Endometrial microvascular endothelial cells (primary cell): Measurements from ENCODE around the gene CYP26A1. TPM values are rescaled to one million over a fixed set of nuclear protein-coding genes. Genes with fewer than 3 reads are reported as not detected.

Experiments
- in situ Hi-C: cut with HindIII; loops from 2 replicates; pipeline ENCODE4 v1.10.0; 2017; ENCODE audit warnings: low sequenced_read_pairs, low pct_unique_long_range_greater_than_20kb; ENCODE audit errors: inconsistent ontology term
- total RNA-seq: library from RNA; depleted of rRNA; stranded (reverse); fragments of >200 nt; gene quantifications from one replicate; pipeline ENCODE4 v1.2.3, GENCODE V29; 2015; ENCODE audit errors: inconsistent ontology term

Gene CYP26A1
- total RNA-seq = 0.46 TPM

DNA sequence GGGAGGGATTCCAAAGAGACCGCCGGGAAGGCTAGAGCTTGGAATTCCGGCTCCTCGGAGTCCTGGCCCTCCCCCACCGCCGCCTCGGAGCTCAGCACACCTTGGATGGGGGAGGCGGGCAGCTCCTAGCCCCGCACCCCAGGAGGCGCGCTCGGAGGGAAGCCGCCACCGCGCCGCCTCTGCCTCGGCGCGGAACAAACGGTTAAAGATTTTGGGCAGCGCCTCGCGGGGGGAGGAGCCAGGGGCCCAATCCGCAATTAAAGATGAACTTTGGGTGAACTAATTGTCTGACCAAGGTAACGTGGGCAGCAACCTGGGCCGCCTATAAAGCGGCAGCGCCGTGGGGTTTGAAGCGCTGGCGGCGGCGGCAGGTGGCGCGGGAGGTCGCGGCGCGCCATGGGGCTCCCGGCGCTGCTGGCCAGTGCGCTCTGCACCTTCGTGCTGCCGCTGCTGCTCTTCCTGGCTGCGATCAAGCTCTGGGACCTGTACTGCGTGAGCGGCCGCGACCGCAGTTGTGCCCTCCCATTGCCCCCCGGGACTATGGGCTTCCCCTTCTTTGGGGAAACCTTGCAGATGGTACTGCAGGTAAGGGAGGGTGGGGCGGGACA is at the start of gene CYP26A1:
Gene CYP26A1 (plus strand): TSS at position 355 of the 608 bp plus-strand sequence. CDS start 42 bp downstream, at position 397.
- in situ Hi-C loops = no loop called here

- in situ Hi-C loops = no loop called here
Measured at GRCh38 chr10:93026072-93026471, 47.6 kb upstream of the CYP26A1 start.

DNA sequence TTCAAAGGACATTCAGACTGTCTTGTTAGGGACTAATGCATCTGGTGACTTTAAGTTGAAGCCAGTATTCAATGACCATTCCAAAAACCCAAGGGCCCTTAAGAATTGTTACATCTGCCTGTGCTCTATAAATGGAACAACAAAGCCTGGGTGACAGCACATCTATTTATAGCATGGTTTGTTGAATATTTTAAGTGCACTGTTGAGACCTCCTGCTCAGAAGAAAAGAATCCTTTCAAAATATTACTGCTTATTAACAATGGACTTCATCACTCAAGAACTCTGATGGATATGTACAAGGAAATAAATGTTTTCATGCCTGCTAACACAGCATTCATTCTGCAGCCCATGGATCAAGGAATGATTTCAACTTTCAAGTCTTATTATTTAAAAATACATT is 46.2 kb upstream of the CYP26A1 start:
- in situ Hi-C loops = no loop called here

DNA sequence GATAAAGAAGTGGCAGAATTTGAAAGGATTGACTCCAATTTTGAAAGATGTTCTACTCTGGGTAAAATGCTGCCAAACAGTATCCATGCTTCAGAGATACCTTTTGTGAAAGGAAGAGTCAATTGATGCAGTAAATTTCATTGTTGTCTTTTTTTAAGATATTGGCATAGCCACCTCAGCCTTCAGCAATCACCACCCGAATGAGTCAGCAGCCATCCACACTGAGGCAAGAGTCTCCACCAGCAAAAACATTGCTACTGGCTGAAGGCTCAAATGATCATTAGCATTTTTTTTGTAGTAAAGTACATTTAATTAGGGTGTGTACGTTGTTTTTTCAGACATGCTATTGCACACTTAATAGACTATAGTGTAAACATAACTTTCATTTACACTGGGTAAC is 44.8 kb upstream of the CYP26A1 start:
- in situ Hi-C loops = no loop called here

DNA sequence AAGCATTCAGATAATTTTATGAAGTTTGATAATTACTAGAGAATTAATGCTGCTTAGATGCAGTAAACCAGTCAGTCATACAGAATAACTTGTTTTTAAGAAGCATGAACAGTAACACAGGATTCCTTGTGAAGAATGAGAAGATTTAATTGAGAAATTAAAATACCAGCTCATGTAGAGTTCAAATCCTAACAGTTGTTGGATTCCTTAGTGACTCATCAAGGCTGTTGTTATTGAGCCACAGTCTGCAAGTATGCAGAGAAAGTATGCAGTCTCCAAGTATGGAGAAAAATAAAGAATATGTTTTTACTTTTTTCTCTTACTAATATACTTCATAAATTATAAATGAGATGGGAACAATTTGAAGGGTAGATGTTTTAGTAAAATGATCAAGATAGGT is 43.3 kb upstream of the CYP26A1 start:
- in situ Hi-C loops = no loop called here

DNA sequence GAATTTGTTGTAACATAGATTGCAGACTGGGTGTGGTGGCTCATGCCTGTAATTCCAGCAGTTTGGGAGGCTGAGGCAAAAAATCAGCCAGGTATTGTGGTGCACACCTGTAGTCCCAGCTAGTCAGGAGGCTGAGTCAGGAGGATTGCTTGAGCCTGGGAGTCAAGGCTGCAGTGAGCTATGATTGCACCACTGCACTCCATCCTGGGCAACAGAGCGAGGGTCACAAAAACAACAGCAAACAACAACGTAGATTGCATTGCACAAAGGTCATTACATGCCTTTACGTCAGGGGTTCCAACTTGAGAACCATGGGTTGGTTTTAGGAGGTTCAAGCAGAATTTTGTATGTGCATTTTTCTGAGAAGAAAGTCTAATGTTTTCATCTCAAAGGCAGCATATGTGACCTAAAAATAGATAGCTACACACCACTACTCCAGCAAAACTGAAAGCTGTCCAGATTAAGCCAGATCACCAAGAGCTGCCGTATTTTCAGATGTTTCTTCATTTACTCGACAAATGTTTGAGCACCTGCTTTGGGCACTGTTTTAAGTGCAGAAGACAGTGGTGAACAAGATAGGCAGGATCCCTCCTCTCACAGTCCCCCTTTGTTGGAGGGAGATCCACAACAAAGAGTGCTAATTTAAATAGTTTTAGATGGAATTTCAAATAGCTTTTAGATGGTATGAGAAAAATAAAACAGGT is 41.4 kb upstream of the CYP26A1 start:
- in situ Hi-C loops = no loop called here

DNA sequence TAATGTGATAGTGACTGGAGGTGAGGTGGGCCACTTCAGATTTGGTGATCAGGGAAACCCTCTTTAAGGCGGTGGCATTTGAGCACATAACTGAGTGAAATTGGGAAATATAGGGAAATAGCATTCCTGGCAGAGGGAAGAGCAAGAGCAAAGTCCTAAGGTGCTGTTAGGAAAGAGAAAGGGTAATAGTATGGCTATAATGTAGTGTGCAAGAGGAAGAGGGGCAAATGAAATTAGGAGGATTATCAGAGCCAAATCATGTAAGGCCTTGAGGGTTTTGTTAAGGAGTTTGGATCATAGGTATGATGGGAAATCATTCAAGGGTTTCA is 40.9 kb upstream of the CYP26A1 start:
- in situ Hi-C loops = no loop called here

DNA sequence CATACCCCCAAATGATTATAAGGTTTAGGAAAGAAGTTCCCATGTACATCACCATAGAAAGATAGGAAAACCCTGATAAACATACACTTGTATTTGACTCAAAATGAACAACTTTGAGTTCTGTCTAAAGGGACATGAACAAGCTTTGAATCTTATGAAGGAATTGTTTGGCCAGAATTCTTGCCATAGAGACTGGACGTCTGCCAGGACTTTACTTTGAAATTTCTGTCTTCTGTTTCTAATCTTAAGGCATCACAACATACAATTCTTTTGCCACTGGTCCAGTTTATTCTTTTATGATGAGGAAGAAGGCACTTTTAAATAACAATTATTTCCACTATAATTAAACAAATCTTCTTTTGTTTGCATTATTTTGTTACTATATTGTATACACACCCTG is 39.3 kb upstream of the CYP26A1 start:
- in situ Hi-C loops = no loop called here

- in situ Hi-C loops = no loop called here
Measured at GRCh38 chr10:93039110-93039509, 34.6 kb upstream of the CYP26A1 start.

- in situ Hi-C loops = no loop called here
Measured at GRCh38 chr10:93039721-93040120, 34.0 kb upstream of the CYP26A1 start.

DNA sequence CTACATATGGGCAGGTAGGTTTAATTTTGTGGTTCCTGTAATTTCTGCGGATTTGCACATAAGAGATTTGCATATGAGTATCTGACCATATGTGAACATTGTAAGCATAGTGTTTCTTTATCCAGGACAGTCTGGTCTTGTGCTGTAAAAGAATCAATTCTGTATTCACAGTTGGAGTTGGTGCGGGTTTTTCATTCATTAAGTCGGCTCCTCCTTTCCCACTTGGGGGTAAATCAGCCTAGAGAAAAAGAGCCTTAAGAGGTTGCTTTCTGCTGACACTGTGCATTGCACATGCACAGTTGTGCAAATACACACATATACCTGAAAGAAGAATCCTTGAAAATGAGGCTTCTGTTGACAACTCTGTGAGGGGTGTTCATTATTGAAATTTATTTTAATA is 19.2 kb upstream of the CYP26A1 start:
- in situ Hi-C loops = no loop called here

- in situ Hi-C loops = no loop called here
Measured at GRCh38 chr10:93058139-93058538, 15.6 kb upstream of the CYP26A1 start.

- in situ Hi-C loops = no loop called here
Measured at GRCh38 chr10:93059975-93060886, 13.5 kb upstream of the CYP26A1 start, which contains the start of gene CYP26C1. TSS of gene CYP26C1 (plus strand) at chr10:93060798. CDS start at chr10:93061264, 466 bp downstream.

GRCh38 chr10:93060887-93061593 is 12.7 kb upstream of the CYP26A1 start:
- in situ Hi-C loops = no loop called here

DNA sequence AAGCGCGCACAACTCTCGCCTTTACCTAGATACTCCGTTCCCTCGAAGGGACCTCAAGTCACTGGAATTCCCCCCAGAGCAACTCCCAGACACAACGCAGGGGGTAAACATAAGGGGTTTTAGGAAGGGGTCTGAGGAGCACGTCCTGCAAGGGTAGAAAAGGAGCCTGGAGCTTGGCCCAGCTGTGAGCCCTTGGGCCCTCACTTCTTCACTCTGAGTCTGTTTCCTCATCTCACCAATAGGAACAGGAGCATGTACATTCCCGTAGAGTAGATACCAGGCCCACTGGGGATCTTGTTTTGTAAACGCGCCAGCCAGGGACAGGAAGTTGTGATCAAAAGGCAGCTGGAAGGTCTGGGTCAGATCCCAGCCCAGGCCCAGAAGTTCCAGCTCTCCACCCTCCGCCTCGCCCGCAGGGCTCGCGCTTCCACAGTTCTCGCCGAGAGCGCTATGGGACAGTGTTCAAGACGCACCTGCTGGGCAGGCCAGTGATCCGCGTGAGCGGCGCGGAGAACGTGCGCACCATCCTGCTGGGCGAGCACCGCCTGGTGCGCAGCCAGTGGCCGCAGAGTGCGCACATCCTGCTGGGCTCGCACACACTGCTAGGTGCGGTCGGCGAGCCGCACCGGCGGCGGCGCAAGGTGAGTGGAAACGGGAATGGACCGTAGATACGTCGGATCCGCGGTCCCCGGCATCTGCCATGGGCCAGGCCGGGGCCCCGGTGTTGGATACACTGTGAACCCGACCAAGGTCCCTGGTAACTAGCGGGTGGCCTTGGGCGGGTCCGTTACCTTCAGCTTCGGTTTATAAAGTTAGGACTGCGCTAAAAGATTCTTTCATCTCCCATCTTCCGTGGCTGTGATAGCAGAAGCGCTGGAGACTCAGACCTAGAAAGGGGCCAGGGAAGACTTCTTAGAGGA is 11.8 kb upstream of the CYP26A1 start:
- in situ Hi-C loops = no loop called here

DNA sequence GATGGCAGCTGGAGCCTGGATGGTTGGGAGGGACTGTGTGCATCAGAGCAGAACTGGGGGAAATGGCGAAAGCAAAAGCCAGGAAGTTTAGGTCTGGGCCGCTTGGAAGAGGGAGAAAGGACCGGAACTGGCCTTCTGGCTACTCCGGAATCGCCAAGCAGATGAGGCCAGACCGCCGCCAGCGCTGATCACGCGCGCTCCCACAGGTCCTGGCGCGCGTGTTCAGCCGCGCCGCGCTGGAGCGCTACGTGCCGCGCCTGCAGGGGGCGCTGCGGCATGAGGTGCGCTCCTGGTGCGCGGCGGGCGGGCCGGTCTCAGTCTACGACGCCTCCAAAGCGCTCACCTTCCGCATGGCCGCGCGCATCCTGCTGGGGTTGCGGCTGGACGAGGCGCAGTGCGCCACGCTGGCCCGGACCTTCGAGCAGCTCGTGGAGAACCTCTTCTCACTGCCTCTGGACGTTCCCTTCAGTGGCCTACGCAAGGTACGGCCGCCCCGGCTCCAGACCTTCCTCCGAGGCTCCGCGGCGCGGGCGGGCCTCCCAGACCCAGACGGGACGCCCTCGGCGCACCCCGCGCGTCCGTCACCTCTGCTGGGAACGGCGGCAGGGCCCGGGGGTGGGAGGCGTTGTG is 11.1 kb upstream of the CYP26A1 start:
- in situ Hi-C loops = no loop called here

- in situ Hi-C loops = no loop called here
Measured at GRCh38 chr10:93063144-93063976, 10.3 kb upstream of the CYP26A1 start.
